ENCODE measurements around the gene FYTTD1.

FYTTD1 gene

GRCh38 chr3:197810901-197811300 is 61.2 kb downstream of the FYTTD1 start:
- H3K4me3 ChIP-seq (ENCODE audit: low read depth, low read length): no peak overlapping the region
- CTCF ChIA-PET: no interaction called here
- no peak for DNase-seq (ENCODE audit: low read depth, low spot score)
- POLR2A ChIA-PET: no interaction called here
- TF ChIP-seq CTCF (IDR thresholded peaks at IDR 0.05; ENCODE audit: insufficient read depth, low read length, missing control alignments): no peak

- DNase-seq (ENCODE audit: low read depth, low spot score): peak; percentile 80
- no peak for TF ChIP-seq CTCF (IDR thresholded peaks at IDR 0.05; ENCODE audit: insufficient read depth, low read length, missing control alignments)
- POLR2A ChIA-PET: no interaction called here
- CTCF ChIA-PET: no interaction called here
- H3K4me3 ChIP-seq (ENCODE audit: low read depth, low read length): no peak overlapping the region
Measured at GRCh38 chr3:197811343-197811742, 61.7 kb downstream of the FYTTD1 start.

- CTCF ChIA-PET: interaction anchor here (1.7 kb wide), 1 partner anchor 10 kb away, joined by 3 read pairs; no protein-coding TSS in a partner anchor
- no peak for DNase-seq (ENCODE audit: low read depth, low spot score)
- no peak overlapping the region for H3K4me3 ChIP-seq (ENCODE audit: low read depth, low read length)
- TF ChIP-seq CTCF (IDR thresholded peaks at IDR 0.05; ENCODE audit: insufficient read depth, low read length, missing control alignments): no peak
- POLR2A ChIA-PET: no interaction called here
Measured at GRCh38 chr3:197814372-197814771, 64.7 kb downstream of the FYTTD1 start.

DNA sequence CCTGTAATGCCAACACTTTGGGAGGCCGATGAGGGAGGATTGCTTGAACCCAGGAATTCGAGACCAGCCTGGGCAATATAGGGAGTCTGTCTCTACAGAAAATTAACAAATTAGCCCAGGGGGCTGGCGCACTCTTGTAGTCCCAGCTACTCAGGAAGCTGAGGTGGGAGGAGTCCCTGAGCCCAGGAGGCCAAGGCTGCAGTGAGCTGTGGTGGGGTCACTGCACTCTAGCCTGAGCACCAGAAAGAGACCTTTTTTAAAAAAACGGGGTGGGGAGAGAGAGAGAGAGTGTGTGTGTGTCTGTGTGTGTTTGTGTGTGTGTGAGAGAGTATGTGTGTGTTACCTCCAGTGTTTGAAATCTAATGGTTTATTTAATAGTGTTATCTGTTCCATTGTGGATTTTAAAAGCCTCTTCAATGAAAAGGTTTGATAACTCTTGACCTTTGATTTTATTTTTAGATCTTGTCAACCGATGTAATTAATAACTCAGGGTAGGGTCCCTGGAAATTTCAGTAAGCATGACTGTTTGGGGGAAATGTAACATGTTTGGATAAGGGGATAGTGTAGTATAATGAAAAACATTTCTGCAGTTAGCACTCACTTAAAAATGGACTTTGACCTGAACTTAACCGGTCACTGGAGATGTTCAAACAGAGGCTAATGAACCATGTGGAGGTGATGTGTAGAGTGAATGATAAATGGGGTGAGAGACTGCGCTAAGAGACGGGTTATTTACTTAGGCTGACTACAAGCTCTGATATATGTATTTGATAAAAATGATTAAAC is 71.1 kb downstream of the FYTTD1 start:
- no peak for DNase-seq (ENCODE audit: low read depth, low spot score)
- no peak overlapping the region for H3K4me3 ChIP-seq (ENCODE audit: low read depth, low read length)
- ChIA-PET CTCF (interaction anchor here (1.3 kb wide), 1 partner anchor 16 kb away, joined by 3 read pairs; no protein-coding TSS in a partner anchor), POLR2A (no interaction called here)
- no peak for TF ChIP-seq CTCF (IDR thresholded peaks at IDR 0.05; ENCODE audit: insufficient read depth, low read length, missing control alignments)

DNA sequence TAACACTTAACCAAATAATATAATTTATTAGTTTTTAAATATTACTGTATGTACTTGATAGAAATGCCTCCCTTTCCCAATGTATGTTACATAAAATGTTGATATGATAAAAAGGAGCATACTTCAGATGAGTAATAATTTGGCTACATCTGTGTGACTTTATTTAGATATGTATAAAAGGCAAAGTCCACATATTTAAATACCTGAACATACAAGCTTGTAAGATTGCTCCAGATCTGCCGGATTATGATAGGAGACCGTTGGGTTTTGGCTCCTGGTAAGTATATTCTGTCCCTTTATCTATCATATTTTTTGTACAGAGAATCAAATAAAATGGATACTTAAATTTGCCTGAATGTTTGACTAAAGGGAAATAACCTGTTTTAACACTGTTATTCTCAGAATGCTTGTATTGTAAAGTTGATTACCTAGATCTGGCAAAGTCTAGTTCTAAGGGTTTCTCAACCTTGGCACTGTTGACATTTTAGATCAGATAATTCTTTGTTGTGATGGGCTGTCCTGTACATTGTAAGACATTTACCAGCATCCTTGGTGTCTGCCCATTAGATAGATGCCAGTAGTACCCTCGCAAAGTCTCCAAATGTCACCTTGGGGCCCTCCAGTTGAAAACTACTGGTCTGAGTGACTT is 79.8 kb downstream of the FYTTD1 start:
- ChIA-PET CTCF (no interaction called here), POLR2A (no interaction called here)

More for the DNA sequence above, 79.8 kb downstream of the FYTTD1 start:
- DNase-seq (ENCODE audit: low read depth, low spot score): no peak
- no peak for TF ChIP-seq CTCF (IDR thresholded peaks at IDR 0.05; ENCODE audit: insufficient read depth, low read length, missing control alignments)
- no peak overlapping the region for H3K4me3 ChIP-seq (ENCODE audit: low read depth, low read length)

Measured in AG04449 (cell line).